NCI-H1417 treated with DMSO at 0.1 percent for 48 hours (cell line): ENCODE data around the gene TLK1.
"Not testable (repeated sequence)": the region's sequence is repeated elsewhere in the genome, so short reads cannot be mapped to it uniquely, and the experiment has no call there.

ENCODE experiments used
- DNase-seq: peaks from one replicate; lab custom pipeline; 2025; lab: John Stamatoyannopoulos, UW

Gene TLK1

DNA sequence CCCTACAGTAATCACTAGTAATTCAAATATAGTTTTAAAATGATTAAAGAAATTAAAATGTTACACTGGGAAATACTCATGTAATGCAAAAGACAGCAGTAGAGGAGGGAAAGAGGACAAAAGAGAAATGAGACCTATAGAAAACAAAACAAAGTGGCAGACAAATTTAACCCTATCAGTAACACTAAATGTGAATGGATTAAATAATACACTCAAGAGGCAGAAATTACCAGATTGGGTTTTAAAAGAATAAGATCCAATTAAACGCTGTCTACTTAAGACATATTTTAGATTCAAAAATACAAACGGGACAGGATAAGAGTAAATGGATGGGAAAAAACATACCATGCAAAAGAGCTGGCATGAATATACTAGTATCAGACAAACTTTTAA is 17.0 kb downstream of the TLK1 start:
- DNase-seq, result no peak

DNA sequence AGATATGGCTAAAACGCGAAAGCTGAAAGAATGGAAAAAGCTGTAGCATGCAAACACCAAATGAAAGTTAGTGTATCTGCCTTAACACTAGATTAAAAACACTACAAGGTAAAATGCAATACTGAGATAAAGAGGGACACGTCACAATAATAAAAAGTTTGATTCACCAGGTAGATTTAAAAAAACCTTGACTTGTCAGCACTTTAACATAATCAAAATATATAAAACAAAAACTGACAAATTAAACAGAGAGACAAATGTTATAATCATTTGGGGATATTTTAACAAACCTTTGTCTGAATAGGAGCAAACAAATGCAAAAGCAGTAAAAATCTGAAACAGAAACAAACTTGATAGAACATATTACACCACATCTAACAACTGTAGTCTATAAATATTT is 18.3 kb downstream of the TLK1 start:
- no peak for DNase-seq

DNA sequence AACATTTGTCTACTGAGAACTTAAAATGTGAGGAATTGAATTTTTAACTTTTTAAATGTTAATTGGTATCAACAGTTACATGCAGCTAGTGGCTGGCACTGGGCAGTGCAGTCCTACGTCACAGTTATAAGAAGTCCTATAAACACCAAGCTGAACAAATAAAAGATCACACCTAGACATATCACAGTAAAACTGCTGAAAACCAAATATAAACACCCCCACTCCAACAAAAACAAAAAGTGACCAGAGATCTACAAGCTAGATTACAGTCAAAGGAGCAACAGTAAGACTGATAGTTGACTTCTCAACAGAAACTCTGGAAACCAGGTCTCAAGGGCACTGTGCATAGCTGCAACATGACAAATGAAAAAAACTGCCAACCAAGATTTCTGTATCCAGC is 19.4 kb downstream of the TLK1 start:
- DNase-seq, result no peak

- DNase-seq, result no peak
Measured at GRCh38 chr2:171139860-171140259, 20.8 kb downstream of the TLK1 start.

GRCh38 chr2:171136024-171136423 is 24.7 kb downstream of the TLK1 start:
- DNase-seq, result no peak

DNA sequence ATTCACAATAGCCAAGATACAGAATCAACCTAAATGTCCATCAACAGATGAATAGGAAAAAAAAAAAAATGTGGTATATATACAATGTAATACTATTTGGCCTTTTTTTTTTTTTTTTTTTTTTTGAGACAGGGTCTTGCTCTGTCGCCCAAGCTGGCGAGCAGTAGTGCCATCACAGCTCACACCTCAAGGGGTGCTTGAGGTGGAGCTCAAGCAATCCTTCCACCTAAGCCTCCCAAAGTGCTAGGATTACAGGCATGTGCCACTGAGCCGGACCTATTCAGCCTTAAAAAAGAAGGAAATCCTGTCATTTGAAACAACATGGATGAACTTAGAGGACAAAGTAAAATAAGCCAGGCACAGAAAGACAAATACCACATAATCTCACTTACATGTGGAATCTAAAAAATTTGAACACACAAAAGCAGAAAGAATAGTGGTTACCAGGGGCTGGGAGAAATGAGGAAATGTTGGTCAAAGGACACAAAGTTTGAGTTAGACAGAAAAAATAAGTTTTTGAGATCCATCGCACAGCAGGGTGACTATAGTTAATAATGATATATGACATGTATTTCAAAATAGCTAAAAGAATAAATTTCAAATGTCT is 26.0 kb downstream of the TLK1 start:
- DNase-seq, result no peak

GRCh38 chr2:171132086-171132485 is 28.6 kb downstream of the TLK1 start:
- DNase-seq, result no peak

- DNase-seq, result no peak
Measured at GRCh38 chr2:171128461-171128860, 32.2 kb downstream of the TLK1 start.

- no peak for DNase-seq
Measured at GRCh38 chr2:171124541-171124940, 36.2 kb downstream of the TLK1 start.

- no peak for DNase-seq
Measured at GRCh38 chr2:171109571-171109970, 51.1 kb downstream of the TLK1 start.

GRCh38 chr2:171109020-171109419 is 51.7 kb downstream of the TLK1 start:
- no peak for DNase-seq

DNA sequence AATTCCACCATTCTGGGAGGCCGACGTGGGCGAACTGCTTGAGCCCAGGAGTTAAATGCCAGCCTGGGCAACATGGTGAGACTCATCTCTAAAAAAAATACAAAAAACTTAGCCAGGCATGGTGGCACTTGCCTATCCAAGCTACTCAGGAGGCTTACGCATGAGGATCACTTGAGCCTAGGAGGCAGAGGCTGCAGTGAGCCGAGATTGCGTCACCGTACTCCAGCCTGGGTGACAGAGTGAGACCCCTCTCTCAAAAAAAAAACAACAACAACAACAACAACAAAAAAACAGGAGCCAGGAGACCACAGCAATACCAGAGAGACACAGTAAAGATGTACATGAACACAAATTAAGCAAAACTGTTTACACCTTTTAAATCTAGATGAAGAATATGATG is 52.9 kb downstream of the TLK1 start:
- no peak for DNase-seq

DNA sequence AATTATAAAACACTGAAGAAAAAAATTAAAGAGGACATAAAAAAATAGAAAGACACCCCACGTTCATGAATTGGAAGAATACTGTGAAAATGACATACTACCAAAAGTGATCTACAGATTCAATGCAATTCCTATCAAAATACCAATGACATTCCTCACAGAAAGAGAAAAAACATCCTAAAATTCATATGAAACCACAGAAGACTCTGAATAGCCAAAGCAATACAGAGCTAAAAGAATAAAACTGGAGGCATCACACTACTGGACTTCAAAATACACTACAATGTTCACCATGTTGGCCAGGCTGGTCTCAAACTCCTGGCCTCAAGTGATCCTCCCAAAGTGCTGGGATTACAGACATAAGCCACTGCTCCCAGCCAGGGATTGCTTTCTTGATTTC is 56.3 kb downstream of the TLK1 start:
- DNase-seq, result no peak

GRCh38 chr2:171102802-171103201 is 57.9 kb downstream of the TLK1 start:
- no peak for DNase-seq

- no peak for DNase-seq
Measured at GRCh38 chr2:171100370-171100769, 60.3 kb downstream of the TLK1 start.

- no peak for DNase-seq
Measured at GRCh38 chr2:171098607-171099006, 62.1 kb downstream of the TLK1 start.

DNA sequence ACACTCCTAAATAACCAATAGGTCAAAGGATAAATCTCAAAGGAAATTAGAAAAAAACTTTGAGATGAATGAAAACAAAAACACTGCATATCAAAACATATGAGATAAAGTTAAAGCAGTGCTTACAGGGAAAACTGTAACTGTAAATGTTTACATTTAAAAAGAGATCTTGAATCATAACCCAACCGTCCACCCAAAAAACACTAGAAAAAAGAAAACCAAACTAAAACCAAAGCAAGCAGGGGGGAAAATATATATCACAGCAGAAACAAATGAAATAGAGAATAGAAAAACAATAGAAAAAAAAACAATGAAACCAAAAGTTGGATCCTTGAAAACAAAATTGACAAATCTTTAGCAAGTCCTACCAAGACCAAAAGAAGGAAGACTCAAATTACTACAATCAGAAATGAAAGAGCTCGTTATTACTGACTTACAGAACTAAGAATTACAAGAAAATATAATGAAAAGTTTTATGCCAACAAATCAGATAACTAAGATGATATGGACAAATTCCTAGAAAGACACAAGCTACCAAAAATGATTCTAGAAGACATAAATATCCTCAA is 65.6 kb downstream of the TLK1 start:
- no peak for DNase-seq

GRCh38 chr2:171091517-171091916 is 69.2 kb downstream of the TLK1 start:
- DNase-seq, result not testable (repeated sequence)

GRCh38 chr2:171089489-171089888 is 71.2 kb downstream of the TLK1 start:
- no peak for DNase-seq

- DNase-seq, result no peak
Measured at GRCh38 chr2:171088057-171088834, 72.4 kb downstream of the TLK1 start.

GRCh38 chr2:171087547-171087946 is 73.1 kb downstream of the TLK1 start:
- DNase-seq, result no peak

DNA sequence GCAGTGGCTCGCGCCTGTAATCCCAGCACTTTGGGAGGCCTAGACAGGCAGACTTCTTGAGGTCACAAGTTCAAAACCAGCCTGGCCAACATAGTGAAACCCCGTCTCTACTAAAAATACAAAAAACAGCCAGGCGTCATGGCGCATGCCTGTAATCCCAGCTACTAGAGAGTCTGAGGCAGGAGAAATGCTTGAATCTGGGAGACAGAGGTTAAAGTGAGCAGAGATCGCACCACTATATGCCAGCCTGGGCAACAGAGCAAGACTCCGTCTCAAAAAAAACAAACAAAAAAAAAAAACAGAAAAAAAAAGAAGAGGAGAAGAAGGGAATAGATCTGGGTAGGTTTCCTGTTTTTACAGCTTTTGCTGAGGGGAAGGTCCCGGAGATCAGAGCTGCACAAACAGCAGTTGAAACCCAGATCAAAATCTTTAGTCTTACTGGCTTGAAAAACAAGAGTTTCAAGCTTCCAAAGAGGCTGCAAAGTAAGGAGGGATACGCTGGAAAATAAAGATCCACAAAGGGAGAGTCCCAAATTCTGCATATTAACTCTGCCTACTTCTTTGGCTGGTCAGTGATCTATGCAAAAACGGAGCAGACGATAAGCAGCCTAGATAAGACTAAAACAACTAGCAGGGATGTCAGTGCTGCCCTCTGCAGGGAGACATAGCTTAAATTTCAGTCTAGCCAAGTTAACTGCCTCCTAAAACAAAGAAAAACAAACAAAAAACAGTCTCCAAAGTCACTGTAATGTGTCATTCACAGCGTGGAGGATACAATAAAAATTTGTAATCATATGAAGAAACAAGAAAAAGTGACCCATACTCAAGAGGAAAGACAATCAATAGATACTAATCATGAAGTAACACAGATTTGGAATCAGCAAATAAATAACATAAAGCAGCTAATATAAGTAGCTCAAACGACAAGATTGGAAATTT is 74.1 kb downstream of the TLK1 start:
- DNase-seq, result no peak
